ENCODE data around the gene PRRG1. TPM values are rescaled to one million over a fixed set of nuclear protein-coding genes. Genes with fewer than 3 reads are reported as not detected.
"Not testable (repeated sequence)": the region's sequence is repeated elsewhere in the genome, so short reads cannot be mapped to it uniquely, and the experiment has no call there.

Gene PRRG1
- 10 to 100 TPM; 14.2 to 28.9 (median 24.5) TPM for polyA plus RNA-seq (ENCODE audit: insufficient read length in 4 of 4)

DNA sequence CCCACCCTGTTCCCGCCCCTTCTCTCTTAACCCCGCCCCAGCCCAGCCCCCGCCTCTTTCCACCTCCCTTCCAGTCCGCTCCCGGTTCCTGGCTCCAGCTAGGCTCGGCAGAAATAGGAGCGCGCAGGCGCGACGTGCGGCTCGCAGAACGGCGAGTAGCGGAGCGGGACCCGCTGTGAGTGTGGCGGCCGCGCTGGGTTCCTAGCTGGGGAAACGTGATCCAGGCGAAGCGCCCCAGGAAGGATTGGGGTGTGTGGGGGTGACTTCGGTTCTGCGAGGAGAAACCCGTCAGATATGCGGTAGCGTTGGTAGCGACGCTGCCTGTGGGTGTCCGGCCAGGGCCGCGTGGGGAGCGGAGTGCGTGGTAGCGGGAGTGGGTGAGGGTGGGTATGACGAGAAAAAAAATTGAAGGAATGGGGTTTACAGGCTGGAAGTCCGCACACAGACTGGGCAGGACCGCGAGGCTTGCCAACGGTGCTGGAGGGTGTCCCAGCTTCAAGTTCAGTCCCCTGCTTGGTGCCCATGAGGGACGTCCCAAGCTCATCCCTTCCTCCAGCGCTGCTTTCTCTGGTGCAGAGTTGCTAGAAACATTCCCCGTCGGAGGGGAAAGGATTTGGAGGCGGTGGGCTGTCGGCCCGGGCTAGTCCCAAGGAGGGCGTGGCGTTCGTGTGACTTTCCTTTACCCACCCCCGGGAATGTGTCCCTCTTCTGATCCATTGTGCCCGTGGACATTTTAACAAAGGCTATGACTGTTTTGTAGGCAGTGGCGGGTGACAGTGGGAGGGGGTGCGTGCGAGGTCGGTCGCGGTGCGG is at the start of gene PRRG1:
PRRG1 (plus strand) TSS at position 144 of the 813 bp plus-strand sequence. CDS start 56,886 bp downstream, outside the sequence.
- peak in 1 of 4 donors; percentile 71 for DNase-seq (ENCODE audit: low read depth in 4 of 4, low spot score in 3 of 4)

DNA sequence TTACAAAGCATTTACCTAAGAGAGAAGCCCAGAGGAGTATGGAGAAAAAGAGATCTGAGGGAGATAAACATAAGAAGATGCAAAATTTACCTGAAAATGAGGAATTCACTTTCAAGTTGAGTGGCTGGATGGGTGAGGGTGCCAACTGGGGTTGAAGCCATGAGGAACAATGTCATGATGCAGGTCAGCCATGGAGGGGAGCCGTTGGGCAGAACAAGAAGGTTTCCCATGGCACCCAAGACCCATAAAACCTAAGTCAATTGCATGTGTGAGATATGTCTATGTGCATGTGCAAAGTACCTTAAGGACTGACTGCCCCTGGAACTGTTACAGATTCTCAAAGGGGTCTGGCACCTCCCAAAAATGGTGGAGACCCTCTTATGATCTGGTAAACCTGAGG is 46.6 kb upstream of the PRRG1 start:
- DNase-seq (ENCODE audit: low read depth in 4 of 4, low spot score in 3 of 4): no peak

DNA sequence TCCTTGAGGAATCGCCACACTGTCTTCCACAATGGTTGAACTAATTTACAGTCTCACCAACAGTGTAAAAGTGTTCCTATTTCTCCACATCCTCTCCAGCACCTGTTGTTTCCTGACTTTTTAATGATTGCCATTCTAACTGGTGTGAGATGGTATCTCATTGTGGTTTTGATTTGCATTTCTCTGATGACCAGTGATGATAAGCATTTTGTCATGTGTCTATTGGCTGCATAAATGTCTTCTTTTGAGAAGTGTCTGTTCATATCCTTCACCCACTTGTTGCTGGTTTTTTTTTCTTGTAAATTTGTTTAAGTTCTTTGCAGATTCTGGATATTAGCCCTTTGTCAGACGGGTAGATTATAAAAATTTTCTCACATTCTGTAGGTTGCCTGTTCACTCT is 43.9 kb upstream of the PRRG1 start:
- DNase-seq (ENCODE audit: low read depth in 4 of 4, low spot score in 3 of 4): not testable (repeated sequence)

DNA sequence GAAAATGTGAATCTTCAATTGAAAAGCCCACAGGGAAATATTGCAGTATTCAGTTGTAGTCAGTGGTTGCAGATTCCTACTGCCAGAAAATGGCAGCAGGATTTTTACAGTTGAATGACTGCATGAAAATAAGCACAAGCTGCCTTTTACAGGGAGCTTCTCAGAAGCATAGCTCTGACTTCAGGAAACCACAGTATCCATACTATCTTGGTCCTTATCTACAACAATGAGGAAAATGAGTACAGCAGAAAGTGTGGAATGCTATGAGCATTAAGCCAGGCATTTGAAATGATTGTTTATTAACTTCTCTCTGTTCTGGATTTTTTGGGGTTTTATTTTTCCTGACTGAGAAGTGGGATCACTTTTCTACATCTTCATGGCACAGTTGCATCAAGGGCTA is 34.6 kb upstream of the PRRG1 start:
- DNase-seq (ENCODE audit: low read depth in 4 of 4, low spot score in 3 of 4): no peak

DNA sequence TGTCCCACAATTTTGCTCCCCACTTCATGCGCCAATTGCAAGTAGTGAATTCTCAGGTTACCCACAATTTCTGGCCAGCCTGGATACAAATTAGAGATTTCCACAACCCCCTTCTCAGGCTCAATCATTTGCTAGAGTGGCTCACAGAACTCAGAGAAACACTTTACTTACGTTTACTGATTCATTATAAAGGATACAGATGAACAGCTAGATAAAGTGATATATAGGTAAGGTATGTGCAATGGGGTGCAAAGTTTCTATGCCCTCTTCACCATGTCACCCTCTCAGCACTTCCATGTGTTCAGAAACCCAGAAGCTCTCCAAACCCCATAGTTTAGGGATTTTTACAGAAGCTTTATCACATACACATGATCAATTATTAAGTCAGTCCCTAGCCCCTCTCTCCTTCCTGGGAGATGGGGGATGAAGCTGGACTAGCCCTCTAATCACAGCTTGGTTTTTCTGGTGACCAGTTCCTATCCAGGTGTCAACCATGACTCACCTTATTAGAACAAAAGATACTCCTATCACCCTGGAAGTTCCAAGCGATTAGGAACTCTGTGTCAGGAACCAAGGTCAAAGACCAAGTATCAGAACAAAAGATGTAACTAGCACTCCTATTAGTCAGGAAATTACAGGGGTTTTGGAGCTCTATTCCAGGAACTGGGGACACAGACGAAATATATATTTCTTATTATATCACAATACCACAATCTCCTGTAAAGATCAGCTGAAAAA is 33.5 kb upstream of the PRRG1 start:
- DNase-seq (ENCODE audit: low read depth in 4 of 4, low spot score in 3 of 4): no peak

DNA sequence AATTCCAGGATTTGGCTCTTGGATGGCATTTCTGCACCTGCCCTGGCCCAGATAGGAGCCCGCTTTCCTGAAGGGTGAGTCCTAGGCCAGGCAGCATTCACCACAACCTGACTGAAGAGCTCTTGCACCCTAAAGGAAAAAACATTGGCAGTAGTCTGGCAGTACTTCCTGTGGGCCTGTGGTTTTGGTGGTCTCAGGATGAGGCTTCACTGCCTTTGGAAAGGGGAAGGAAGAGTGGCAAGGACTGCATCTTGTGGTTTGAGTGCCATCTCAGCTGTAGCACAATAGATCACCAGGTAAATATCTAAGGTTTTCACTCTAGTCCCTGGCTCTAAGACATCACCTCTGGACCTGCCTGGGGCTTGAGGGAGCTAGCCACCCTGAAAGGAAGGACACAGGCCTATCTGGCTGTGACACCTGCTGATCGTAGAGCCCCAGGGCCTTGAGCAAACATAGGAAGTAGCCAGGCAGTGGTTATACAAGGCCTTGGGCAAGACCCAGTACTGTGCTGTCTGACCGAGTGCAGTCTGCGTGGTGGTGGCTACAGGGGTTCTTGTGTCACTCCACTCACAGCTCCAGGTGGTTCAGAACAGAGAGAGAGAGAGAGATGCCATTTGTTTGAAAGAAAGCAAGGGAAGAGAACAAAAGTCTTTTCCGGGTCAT is 28.5 kb upstream of the PRRG1 start:
- no peak for DNase-seq (ENCODE audit: low read depth in 4 of 4, low spot score in 3 of 4)

DNA sequence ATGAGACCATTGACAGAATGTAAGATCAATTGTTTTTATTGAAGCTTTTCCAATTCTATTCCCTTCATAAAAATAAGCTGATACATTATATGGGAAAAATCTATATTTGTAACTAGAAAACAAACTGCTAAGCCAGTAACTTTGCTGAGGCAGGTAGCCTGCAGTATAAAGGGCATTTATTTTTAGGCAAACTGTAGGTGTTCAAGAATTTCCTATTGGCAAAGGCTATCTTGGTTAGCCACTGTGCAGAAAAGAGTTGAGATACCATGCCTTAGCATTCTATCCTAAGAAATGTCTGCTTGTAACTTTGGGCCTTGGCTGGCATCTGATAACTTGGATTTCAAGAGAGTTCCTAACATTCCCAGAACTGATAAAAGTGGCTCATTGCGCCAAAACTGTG is 18.5 kb upstream of the PRRG1 start:
- no peak for DNase-seq (ENCODE audit: low read depth in 4 of 4, low spot score in 3 of 4)

DNA sequence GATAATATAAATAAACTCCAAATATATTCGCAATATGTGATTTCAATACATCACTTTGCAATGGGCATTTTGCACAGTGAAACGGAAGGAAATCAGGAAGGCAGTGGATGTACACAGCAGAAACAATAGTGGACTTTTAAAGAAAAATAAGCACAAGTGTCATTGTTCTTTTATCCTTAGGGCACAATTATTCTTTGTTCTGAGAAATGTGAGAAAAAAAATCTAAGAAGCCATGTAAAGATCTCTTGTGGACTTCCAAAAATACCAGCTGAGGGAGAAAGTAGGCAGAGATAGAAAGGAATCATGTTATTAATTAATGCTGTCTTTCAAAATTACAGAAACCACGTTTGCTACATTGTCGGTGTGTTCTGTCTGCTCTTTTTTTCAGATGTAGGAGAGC is 17.6 kb upstream of the PRRG1 start:
- no peak for DNase-seq (ENCODE audit: low read depth in 4 of 4, low spot score in 3 of 4)

DNA sequence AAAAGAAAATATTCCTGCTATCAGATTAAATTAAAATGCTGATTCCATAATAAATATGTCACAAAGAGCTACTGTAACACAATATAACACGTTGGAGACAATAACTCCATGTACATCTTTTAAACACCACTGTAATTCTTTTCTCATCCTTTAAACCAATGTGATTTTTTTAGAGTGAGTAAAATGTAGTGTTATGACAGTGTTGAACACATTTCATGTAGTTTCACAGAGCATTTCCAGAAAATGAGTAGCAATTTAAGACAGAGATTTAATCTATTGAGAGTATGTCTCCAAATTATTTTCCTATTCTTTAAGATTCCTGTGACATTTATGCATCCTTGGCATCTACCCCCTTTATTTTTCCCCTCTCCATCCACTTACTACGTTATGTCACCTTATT is 17.1 kb upstream of the PRRG1 start:
- DNase-seq (ENCODE audit: low read depth in 4 of 4, low spot score in 3 of 4): no peak

DNA sequence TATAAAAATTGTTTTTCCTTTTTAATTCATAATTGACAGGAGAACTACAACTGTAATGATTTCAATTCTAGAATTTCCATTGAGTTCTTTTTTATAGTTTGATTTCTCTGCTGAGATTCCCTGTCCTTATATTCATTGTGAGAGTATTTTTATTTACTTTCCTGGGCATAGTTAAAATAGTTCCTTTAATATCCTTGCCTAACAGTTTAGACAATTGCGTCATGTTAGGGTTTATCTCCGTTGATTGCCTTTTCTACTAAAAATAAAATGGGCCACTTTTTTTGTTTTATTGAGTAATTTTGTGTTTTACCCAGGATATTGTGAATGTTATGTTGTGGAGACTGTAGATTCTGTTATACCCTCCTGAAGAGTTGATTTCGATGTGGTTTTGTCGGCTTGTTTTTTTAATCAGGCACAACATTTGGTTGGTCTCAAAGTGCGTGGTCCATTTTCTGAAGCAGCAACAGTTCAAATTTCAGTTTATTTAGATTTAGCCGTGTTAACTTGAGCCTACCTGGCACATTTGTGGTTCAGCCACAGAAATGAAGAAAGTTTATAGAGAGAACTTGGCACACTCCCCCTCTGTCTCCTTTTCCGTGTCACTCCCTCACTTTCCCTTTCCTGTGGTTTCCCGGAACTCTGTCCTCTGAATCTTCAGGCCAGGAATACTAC is 16.0 kb upstream of the PRRG1 start:
- no peak for DNase-seq (ENCODE audit: low read depth in 4 of 4, low spot score in 3 of 4)

DNA sequence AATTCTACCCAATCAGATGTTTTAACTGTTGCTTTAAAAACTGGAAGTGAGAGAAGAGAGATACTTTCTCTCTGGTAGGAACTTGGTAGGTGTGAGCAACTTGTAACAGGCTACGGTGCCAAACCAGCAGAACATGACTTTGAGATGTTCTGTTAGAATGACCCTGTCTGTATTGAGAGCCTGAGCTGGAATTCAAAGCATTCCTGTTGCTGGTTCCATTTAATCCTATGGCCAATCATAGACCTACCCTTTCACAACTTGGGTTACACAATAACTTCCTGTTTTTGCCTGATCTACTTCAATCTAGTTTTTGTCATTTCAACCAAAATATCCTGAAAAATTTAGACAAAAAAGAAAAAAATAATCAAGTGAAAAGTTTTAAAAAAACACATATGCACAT is 1.7 kb upstream of the PRRG1 start:
- no peak for DNase-seq (ENCODE audit: low read depth in 4 of 4, low spot score in 3 of 4)

DNA sequence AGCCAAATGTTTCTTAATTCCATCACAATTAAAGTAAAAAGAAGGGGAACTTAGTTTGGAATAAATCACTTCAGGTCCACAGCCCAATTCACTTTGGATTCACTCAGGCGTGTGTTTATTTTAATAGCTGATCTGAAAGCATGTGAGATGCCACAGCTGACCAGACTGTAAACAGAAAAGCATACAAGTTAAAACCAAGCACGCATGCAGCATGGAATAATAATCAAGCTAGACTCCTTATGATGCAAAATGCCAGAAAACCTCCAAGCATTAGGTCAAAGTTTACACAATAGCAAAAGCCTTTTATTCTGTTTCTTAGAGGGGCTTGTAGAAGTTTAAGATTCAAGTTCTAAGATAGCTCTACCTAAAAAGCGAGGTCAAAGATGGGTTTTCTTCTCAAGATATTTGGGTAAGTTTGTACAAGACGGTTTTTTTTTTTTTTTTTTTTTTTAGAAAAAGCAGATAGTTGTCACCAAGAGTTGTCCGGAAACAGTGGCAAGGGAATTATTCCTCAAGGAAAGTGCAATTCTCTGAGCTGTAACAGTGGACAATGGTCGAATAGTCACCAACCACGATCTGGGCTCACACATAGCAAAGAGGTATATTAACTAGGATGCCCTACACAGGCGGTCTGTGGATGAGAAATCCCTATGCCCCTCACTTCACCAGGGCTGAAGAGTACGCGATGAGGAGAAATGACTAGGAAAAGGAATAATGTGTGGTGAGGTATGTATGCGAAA is 763 bp upstream of the PRRG1 start:
- no peak for DNase-seq (ENCODE audit: low read depth in 4 of 4, low spot score in 3 of 4)

DNA sequence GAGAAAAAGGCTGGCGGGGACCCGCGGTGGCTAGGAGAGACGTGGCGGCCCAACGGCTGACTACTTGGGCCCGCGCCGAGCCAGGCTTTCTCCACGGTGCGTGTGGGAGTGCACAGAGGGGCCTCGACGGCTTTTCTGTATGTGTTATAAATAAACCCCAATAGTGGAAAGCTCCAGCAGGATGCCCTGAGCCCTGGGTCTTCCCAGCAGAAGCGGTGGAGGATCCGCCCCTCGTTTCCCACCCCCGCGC is 268 bp upstream of the PRRG1 start:
- no peak for DNase-seq (ENCODE audit: low read depth in 4 of 4, low spot score in 3 of 4)

DNA sequence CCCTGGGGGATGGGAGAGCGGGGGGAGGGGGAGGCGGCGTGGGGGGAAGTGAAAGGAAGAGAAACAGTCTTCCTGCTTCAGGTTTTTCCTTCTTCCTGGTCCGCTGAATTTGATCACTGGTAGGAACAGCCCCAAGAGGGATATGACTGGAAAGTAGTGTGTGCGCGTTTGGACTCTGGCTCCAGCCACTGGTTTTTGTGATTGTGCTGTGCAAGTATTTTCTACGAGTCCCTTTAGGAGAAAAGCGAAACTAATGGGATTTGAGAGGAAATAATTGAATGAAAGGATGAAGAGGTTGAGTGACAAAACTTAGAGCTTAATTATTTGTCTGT is 836 bp downstream of the PRRG1 start:
- DNase-seq (ENCODE audit: low read depth in 4 of 4, low spot score in 3 of 4): no peak

DNA sequence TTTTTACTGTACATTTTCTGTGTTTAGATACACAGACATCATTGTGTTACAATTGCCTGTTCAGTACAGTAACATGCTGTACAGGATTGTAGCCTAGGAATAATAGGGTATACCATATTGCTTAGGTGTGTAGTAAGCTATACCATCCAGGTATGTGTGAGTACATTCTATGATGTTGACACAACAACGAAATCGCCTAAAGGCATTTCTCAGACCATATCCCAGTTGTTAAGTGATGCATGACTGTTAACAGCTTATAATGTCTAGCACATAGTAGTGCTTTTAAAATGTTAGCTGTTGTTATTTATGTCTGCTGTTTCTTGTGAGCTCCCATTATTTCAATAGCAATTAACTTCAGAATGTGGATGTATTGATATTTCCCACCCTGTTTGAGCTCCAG is 4.5 kb downstream of the PRRG1 start:
- no peak for DNase-seq (ENCODE audit: low read depth in 4 of 4, low spot score in 3 of 4)

DNA sequence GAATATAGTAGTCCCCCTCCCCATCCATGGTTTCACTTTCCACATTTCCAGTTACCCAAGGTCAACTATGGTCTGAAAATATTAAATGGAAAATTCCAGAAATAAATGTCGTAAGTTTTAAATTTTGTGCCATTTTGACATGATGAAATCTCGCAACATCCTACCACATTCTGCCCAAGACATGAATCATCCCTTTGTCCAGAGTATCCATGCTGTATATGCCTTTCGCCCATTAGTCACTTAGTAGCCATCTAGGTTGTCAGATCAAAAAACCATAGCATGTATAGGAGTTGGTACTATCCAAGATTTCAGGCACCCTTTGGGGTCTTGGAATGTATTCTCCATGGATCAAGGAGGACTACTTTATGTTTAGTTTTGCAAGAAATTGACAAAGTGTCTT is 8.3 kb downstream of the PRRG1 start:
- DNase-seq (ENCODE audit: low read depth in 4 of 4, low spot score in 3 of 4): no peak

DNA sequence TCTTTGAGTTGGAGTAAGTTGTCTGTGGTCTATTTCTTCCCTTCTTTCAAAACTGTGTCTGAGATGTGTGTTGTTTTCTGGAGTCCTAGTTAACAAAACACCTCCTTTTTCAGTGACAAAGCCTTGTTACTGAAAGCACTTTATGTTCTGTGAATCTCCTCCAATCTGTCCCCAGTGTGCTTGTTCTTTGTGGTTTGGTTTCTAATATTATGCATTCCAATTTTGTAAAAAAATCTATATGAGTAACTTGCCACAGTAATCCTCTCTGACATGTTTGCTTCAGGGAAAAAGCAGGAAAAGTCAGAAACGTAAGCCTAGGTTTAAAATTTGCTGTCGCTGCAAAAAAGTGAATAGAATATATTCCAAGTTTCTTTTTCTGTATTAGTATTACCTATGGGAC is 12.4 kb downstream of the PRRG1 start:
- DNase-seq (ENCODE audit: low read depth in 4 of 4, low spot score in 3 of 4): no peak

DNA sequence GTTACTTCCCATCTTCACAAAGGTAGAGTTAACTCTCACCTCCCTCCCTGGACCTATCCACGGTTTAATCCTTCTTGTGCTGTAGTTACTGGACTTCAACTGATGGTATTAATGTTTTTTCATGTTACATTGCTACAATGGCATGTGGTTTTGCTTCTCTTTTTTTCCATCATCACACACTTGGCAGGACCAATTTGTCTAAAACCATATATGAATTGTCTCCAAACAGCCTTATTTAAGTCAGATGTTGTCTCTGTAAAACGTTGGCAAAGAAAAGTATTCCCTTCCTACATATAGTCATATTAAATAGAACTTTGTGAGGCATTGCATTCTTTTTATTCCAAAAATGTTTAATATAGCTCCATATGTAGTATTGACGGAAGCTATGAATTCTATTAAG is 15.5 kb downstream of the PRRG1 start:
- DNase-seq (ENCODE audit: low read depth in 4 of 4, low spot score in 3 of 4): no peak

DNA sequence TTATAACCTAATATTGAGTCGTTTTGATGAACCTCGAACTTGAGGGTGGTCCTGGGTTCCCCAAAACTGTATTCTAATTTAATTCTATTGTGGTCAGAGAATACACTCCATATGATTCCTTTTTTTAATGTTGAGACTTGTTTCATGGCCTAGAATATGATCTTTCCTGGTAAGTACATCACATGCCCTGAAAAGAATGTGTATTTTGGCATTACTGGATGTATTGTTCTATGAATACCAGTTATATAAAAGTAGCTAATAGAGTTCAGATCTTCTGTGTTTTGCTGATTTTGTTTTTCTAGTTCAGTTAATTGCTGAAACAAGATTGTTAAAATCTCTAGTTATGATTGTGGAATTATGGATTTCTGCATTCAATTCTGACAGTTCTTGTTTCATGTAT is 18.8 kb downstream of the PRRG1 start:
- DNase-seq (ENCODE audit: low read depth in 4 of 4, low spot score in 3 of 4): no peak

DNA sequence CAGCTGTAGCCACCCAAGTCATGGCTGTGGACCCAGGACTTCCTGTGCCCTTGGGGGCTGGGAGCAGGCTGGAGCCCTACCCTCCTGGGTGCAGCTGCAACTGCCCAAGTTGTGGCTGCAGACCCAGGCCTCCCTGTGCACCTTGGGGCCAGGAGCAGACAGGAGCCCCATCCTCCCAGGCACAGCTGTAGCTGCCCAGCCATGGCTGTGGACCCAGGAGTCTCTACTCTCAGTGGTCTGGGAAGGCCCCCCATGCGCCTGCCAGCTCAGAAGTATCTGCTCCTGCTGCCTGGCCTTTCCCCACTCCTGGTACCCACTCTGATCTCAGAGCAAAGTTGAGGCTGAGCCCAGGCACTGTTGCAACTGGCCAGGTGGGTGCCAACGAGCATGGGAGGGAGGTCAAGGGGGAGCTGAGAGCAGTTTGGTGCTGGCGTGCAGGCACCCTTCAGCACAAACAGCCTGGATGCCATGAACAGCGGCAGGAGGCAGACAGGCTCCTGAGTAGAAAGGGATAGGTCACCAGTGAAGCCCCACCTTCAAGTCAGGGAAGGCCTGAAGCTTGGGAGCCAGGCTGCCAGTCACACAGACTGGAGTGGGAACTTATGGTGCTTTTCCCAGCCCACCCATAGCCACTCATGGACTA is 21.5 kb downstream of the PRRG1 start:
- DNase-seq (ENCODE audit: low read depth in 4 of 4, low spot score in 3 of 4): no peak

Data from left renal pelvis (tissue), 4 donors.